Measurements from ENCODE around the gene FUS.

The FUS gene

GRCh38 chr16:31135535-31136286 is 44.2 kb upstream of the FUS start, which contains the start of gene PRSS8:
Gene PRSS8 (minus strand): TSS chr16:31135727. CDS start chr16:31135498, 229 bp downstream.
- Histone ChIP-seq H3K36me3 (ENCODE audit: control insufficient read depth in 2 of 2, insufficient read depth in 1 of 2, low read length in 2 of 2) (peaks cover 0 to 22% of the 10 kb centered on the region in 2 experiments; a peak in 1 of 3 replicates), H3K4me1 (ENCODE audit: control insufficient read depth, insufficient read depth, low read length) (peaks cover 11% of the 10 kb centered on the region; the same call in 1 of the 2 replicates), H3K4me3 (ENCODE audit: low read depth, low read length) (no peak within 1 kb of the TSS), H3K27ac (ENCODE audit: extremely low read depth, low read depth, low read length) (no peak within 1 kb of the TSS), H3K9me3 (ENCODE audit: control insufficient read depth, insufficient read depth, low read depth, low read length) (no peaks in the 10 kb centered on the region)
- CTCF ChIA-PET: interaction anchor here (0.6 to 1.0 kb wide), 3 partner anchors 137 to 450 kb away, joined by 3 to 4 read pairs (median 4); partner anchors contain the start of gene HSD3B7
- POLR2A ChIA-PET: interaction anchor here (1.0 to 2.2 kb wide), 4 partner anchors 8 to 45 kb away, joined by 3 to 11 read pairs (median 5); partner anchors contain the start of genes FUS and KAT8
- TF ChIP-seq ZNF16 (tag by site-specific recombination; IDR thresholded peaks at IDR 0.05; ENCODE audit: low read depth) (no peak), ZXDB (tag by site-specific recombination; IDR thresholded peaks at IDR 0.05) (no peak), KLF10 (tag by site-specific recombination; IDR thresholded peaks at IDR 0.05) (no peak), MZF1 (tag by site-specific recombination; IDR thresholded peaks at IDR 0.05; ENCODE audit: borderline replicate concordance) (no peak), ZNF837 (tag by site-specific recombination; IDR thresholded peaks at IDR 0.05) (no peak), ZNF585B (tag by site-specific recombination; IDR thresholded peaks at IDR 0.05) (no peak), ZNF335 (tag by site-specific recombination; conservative IDR thresholded peaks at IDR 0.05) (no peak), ZBTB17 (tag by site-specific recombination; IDR thresholded peaks at IDR 0.05) (no peak), ZBTB21 (tag by site-specific recombination; IDR thresholded peaks at IDR 0.05) (no peak), GLIS2 (tag by site-specific recombination; IDR thresholded peaks at IDR 0.05) (no peak), ZNF571 (tag by site-specific recombination; IDR thresholded peaks at IDR 0.05) (no peak), RBAK (tag by site-specific recombination; IDR thresholded peaks at IDR 0.05) (no peak), GLIS1 (tag by site-specific recombination; IDR thresholded peaks at IDR 0.05) (peak; percentile 61), ZNF184 (tag by site-specific recombination; IDR thresholded peaks at IDR 0.05) (no peak), ZNF23 (tag by site-specific recombination; IDR thresholded peaks at IDR 0.05; ENCODE audit: borderline replicate concordance) (no peak), ZNF138 (tag by site-specific recombination; IDR thresholded peaks at IDR 0.05; ENCODE audit: borderline replicate concordance) (no peak), ZNF221 (tag by site-specific recombination; IDR thresholded peaks at IDR 0.05; ENCODE audit: borderline replicate concordance) (no peak), SP7 (tag by site-specific recombination; IDR thresholded peaks at IDR 0.05) (peak; percentile 41; the same call in 1 of the 2 replicates), REPIN1 (tag by site-specific recombination; IDR thresholded peaks at IDR 0.05; ENCODE audit: low read depth) (no peak), ZNF768 (tag by site-specific recombination; IDR thresholded peaks at IDR 0.05) (no peak), BCL11B (tag by site-specific recombination; IDR thresholded peaks at IDR 0.05; ENCODE audit: low read depth) (no peak), ZNF645 (tag by site-specific recombination; IDR thresholded peaks at IDR 0.05) (peak; percentile 63; the same call in 1 of the 2 replicates), ZNF121 (tag by site-specific recombination; IDR thresholded peaks at IDR 0.05) (no peak), ZNF513 (tag by site-specific recombination; IDR thresholded peaks at IDR 0.05) (no peak), SP3 (tag by site-specific recombination; IDR thresholded peaks at IDR 0.05) (peak; percentile 46; the same call in 1 of the 2 replicates), ZSCAN4 (tag by site-specific recombination; IDR thresholded peaks at IDR 0.05) (peak; percentile 98), ZFP69B (tag by site-specific recombination; IDR thresholded peaks at IDR 0.05) (no peak), ZNF639 (tag by site-specific recombination; IDR thresholded peaks at IDR 0.05) (0 out of 2 replicates have a peak, but pooled peaks have one; percentile 22), FEZF1 (tag by site-specific recombination; IDR thresholded peaks at IDR 0.05) (no peak), PBX3 (CRISPR knock-in tag; IDR thresholded peaks at IDR 0.05) (no peak), ZNF664 (tag by site-specific recombination; IDR thresholded peaks at IDR 0.05) (no peak), ZNF600 (tag by site-specific recombination; IDR thresholded peaks at IDR 0.05) (peak; percentile 52)

Data from HEK293 (cell line).